Mammary epithelial cell (primary cell): Measurements from ENCODE around the gene ATAD3C.

Experiments used
- EZH2 ChIP-seq: IDR thresholded peaks from 2 replicates; pipeline ENCODE4 v1.6.1; 2012; ENCODE audit warnings: low read length, inconsistent platforms, borderline replicate concordance
- TF ChIP-seq, protein P1 (sequence below), 2 donors: IDR thresholded peaks in 1 of 2; conservative IDR thresholded peaks in 1 of 2; 2 replicates each; pipeline ENCODE4 v1.5.1; 2011 to 2012; ENCODE audit warnings: inconsistent platforms in 2 of 2, low read length in 2 of 2, mild to moderate bottlenecking in 2 of 2, control low read depth in 1 of 2, low read depth in 1 of 2; ENCODE audit not compliant: insufficient read depth in 1 of 2; ENCODE audit errors: extremely low read depth in 1 of 2

DNA sequence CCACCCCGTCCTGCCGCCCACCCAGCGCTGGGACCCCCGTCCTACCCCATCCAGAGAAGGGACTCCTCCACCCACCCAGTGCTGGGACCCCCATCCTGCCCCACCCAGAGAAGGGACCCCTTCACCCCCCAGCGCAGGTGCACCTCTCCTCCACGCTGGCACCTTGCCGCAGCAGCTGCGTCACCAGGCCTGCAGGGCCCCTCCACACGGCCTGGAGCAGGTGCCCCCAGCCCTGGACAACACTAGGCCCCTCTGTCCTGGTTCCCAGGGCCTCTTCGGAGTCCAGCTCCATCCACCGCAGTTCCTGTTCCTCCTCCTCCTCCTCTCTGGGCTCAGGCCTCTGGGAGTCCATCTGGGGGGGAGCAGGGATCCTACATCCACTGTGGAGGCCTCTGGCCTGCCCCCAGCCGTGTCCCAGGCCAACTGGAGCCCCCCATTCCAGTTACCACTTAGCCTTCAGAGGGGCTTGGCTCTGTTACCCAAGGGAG is 28.8 kb upstream of the ATAD3C start:
- TF ChIP-seq, protein P1, sequence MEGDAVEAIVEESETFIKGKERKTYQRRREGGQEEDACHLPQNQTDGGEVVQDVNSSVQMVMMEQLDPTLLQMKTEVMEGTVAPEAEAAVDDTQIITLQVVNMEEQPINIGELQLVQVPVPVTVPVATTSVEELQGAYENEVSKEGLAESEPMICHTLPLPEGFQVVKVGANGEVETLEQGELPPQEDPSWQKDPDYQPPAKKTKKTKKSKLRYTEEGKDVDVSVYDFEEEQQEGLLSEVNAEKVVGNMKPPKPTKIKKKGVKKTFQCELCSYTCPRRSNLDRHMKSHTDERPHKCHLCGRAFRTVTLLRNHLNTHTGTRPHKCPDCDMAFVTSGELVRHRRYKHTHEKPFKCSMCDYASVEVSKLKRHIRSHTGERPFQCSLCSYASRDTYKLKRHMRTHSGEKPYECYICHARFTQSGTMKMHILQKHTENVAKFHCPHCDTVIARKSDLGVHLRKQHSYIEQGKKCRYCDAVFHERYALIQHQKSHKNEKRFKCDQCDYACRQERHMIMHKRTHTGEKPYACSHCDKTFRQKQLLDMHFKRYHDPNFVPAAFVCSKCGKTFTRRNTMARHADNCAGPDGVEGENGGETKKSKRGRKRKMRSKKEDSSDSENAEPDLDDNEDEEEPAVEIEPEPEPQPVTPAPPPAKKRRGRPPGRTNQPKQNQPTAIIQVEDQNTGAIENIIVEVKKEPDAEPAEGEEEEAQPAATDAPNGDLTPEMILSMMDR (conservative IDR thresholded peaks at IDR 0.05 in 1 of 2, IDR thresholded peaks at IDR 0.05 in 1 of 2; ENCODE audit: extremely low read depth in 1 of 2, insufficient read depth in 1 of 2, low read depth in 1 of 2, low read length in 2 of 2), result no peak
- TF ChIP-seq EZH2, result no peak
